GM18507 (cell line): ENCODE data around the gene PDIK1L.
A peak's percentile ranks its signal among the peaks of the same experiment; 100 is the strongest.

Experiments
- DNase-seq: peaks from one replicate; pipeline ENCODE4 v3.0.0; 2011; ENCODE audit warnings: low read depth; ENCODE audit not compliant: insufficient read length; ENCODE audit errors: extremely low spot score
- FAIRE-seq: peaks from 2 replicates; lab custom pipeline; 2011; peaks lifted over from hg19 to GRCh38; lab: Jason Lieb, UNC

Gene PDIK1L

DNA sequence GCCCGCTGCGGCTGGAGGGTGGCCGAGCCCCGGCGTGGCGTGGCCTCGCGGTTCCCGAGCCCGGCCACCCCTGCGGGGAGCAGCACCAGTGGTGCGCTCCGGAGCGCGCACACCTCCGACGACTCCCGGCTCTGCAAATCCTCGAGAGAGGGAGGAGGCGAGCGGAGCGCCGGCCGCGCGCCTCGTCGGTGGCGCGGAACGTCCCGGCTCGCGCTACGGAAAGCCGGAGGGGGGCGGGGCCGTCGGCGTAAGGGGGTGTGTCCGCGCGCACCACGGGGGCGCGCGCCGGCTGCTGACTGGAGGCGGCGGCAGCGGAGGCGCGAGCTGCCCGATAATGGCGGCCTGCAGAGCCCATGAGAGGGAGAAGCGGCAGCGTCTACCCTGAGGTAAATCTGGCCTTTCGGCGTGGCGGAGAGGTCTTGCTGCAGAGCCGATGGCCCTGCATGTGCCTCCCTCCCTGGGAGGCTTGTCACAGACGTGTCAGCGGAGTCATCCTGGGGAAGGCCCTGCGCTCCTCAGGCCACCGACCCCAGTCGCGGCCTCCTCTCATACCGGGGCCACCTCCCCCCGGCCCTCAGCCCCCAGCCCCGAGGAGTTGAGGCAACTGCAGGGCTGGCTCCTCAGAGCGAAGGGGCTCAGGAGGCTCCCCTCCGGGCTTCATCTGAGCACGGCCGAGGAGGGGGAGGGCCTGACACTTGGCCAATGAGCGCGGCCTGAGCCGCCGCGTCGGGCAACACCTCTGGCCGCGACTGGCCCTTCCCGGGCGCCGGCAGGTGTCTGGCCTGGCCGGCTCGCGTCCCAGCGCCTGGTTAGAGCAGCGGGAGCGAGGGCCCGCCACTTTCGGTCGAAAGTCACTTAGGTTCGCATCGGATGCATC, at the start of gene PDIK1L:
Gene PDIK1L, plus strand, starts transcription at position 295 of the 877 bp plus-strand sequence. CDS start 2,485 bp downstream, outside the sequence.
- peak; percentile 77 for DNase-seq
- peak; percentile 96 for FAIRE-seq

DNA sequence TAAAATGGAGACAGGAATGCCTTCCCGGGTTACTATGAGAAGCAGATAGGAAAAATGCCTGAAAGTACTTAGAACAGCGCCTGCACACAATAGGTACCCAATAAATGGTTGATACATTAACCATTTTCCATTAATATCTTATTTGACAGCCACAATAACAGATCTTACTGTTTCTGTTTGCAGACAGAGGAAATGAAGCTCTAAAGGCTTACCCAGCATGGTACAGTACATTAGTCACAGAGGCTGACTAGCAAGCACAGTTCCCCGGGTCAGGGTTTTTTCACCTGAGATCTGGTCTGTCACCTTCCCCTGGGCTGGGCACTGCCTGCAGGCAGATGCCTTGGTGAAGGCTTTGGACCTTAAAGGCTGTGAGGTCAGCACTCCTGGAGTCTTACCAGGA, 47.1 kb upstream of the PDIK1L start:
- peak; percentile 89 for FAIRE-seq

GRCh38 chr1:26066160-26066559, 45.5 kb upstream of the PDIK1L start:
- DNase-seq (no peak), FAIRE-seq (no peak)

More for the DNA sequence above, 47.1 kb upstream of the PDIK1L start:
- DNase-seq: peak; percentile 56

- FAIRE-seq (no peak), DNase-seq (no peak)
These were observed 44.8 kb upstream of the PDIK1L start for GRCh38 chr1:26066857-26067256.

DNA sequence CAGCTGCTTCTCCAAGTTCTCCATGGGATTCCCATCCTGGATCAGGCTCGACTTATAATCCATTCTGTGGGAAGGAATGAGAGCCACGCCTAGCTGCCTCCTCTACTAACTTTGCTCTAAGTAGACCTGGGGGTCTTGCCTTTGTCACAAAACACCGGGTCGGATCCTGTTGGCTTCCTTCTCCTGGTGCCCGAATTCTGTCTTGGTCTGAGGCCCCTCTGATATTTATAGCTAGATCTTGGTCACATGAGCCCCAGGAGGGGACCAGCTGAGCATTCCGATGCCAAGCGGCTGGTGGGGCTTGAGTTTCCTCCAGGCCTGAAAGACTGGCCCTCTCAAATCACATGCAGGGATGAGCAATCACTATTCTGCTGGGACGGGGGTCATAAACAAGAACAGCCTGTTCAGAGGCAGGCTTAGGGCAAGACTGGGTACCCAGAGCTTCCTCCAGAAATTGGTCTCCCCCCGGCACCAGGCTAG, 44.2 kb upstream of the PDIK1L start, which contains the start of gene TRIM63:
Gene TRIM63, minus strand, starts transcription at position 199 of the 480 bp plus-strand sequence. Its CDS starts 136 bp downstream, at position 63.
- FAIRE-seq (no peak), DNase-seq (no peak)

DNA sequence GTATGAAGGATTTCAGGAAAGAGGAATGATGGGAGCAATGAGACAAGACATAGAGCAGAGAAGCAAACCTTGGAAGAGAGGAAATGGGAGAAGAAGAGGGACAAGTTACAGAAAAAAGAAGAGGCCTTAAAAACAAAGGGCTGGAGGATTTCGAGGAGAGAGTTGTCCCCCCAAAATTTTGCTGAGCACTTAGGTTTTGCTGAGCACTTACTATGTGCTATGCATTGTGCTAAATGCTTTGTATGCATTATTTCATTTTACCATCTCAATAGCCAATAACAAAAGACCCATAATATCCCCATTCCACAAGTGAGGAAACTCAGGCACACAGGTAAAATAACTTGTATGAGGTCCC, 41.7 kb upstream of the PDIK1L start:
- DNase-seq (no peak), FAIRE-seq (no peak)

DNA sequence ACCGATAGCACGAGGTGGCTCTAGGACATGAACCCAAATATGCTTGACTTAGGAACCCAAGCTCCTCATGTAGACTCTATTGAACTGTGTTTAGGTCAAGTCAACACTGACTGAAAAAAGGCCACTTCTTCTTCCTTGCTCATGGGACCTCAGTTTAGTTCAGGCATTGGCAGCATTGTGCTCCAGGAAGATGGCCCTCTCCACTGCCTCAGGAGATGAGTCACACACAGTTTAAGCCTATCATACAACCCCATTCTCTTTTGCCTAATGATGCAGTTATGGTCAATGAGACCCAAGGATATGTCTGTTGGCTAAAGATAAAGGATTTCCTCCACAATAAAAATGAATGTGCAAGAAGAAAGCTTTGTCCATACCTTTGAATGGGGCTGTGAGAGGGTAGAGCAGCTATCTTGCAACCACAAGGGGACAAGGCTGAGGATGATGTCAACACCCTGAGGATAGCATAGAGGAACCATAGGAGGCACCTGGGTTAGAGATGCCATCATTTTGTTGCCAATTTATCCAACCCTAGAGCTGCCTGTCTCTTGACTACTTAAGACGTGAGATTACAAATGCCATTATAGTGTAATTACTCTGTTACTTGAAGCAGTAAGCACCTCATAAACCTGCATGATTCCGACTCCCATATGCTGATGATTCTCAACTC, 41.2 kb upstream of the PDIK1L start:
- FAIRE-seq: no peak

GRCh38 chr1:26070963-26071342, 40.7 kb upstream of the PDIK1L start:
- no peak for FAIRE-seq

More for the DNA sequence above, 41.2 kb upstream of the PDIK1L start:
- DNase-seq: no peak

DNA sequence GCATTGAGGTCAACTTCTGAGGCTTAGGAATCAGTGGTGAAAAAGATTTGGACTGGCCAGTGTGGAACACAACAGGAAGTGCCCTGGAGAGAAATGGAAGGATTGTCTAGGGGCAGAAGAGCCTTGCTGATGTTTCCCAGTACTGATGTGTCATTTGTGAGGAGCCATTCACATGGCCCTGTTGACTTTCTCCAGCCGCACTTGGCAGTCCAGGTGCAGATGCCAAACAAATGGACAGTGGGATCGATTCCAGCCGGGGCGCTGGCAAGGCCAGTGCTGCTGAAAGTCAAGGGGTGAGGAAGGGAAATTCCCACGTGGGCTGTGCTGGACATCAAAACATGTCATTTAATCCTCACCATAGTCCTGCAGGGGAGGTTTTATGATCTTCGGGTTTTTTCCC, 39.3 kb upstream of the PDIK1L start:
- DNase-seq (no peak), FAIRE-seq (no peak)

More at GRCh38 chr1:26070963-26071342, 40.7 kb upstream of the PDIK1L start:
- no peak for DNase-seq

DNA sequence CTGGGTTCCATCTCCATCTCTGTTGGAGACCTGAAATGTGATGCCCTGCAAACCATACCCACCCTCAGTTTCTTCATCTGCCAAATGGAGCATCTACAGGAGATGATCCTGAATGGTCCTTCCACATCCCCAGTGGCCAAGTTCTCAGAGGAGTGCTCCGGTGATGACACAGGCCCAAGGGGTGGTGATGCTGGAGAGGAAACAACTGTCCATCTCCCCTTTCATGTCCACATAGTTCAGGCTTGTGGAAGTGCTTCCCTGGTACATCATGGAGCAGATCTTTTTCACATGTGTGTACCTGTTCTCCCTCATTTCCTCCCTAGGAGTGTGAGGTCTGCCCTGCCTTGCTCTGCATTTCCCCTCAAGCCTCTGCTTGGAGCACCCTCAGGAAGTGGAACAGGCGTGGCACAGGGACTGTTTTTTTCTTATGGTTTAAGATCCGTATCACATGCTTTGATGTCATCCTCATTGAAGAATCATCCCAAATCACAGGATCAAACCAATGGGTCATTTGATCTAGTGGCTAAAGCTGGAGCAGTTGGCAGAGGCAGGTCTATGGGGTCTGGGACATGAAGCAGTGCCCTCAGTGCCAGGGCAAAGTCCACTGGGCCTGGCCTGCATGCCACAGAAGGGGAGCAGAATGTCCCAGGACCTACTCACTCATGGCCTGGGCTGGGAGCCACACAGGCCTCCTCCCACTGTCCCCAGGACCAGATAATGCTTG, 36.0 kb upstream of the PDIK1L start:
- DNase-seq: no peak
- no peak for FAIRE-seq

DNA sequence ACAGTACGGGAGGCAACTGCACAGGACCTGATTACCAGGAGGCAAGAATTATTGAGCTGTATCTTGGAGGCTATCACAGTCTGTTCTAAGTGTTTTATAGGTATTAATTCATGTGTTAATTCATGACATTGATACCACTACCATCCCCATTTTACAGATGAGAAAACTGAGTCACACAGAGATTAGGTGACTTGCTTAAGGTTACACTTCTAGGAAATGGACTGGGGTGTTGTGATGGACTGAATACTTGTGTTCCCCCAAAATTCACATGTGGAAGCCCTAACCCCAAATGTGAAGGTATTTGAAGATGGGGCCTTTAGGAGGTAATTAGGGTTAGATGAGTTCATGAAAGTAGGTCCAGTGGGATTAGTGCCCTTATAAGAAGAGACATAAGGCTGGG, 34.1 kb upstream of the PDIK1L start:
- DNase-seq: no peak
- no peak for FAIRE-seq

- no peak for DNase-seq
- no peak for FAIRE-seq
These were observed 33.1 kb upstream of the PDIK1L start for GRCh38 chr1:26078286-26079177.

DNA sequence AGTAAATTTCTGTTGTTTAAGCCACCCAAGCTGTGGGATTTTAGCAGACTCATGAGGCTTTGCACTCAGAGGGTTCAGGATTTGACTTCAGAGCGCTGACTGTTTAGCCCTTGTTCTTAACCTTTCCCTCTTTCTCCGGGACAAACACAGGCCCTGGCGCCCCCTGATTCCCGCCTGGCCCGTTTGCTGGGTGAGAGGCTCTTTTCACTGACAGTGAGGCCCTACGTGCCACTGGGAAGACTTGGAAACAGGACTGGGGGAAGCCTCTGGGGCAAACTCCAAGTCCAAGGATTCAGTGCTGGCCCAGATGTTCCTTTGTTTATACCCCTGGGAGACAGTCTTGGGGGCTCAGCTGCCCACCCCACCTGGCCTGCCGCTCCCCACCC, 32.5 kb upstream of the PDIK1L start:
- FAIRE-seq: no peak
- no peak for DNase-seq

GRCh38 chr1:26079960-26080814, 31.4 kb upstream of the PDIK1L start:
- FAIRE-seq (no peak), DNase-seq (no peak)

- FAIRE-seq (no peak), DNase-seq (no peak)
These were observed 30.2 kb upstream of the PDIK1L start for GRCh38 chr1:26081267-26082019.

- no peak for FAIRE-seq
- DNase-seq: no peak
These were observed 29.6 kb upstream of the PDIK1L start for GRCh38 chr1:26082020-26082350.

DNA sequence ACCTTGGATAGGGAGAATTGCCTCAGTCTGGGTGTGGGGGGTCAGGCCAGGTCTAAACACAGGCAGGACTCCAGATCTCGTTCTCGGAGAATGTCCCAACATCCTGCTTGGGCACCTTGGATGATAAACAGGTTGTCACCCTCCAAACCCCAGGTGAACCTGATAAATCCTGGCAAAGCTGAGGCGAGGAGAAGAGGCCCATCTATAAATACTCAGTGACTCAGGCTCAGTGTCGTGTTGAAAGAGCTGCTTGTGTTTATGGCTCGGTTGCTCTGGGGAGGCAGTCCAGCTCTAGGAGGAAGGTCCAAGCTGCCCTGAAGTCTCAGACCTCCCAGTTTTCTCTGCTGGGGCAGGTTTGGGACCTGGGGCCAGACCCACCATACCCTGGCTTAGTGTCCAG, 28.4 kb upstream of the PDIK1L start:
- FAIRE-seq: no peak

More for the DNA sequence above, 28.4 kb upstream of the PDIK1L start:
- no peak for DNase-seq
